Measurements from ENCODE around the gene RAPGEF2. TPM values are rescaled to one million over a fixed set of nuclear protein-coding genes. Genes with fewer than 3 reads are reported as not detected.

The RAPGEF2 gene
- total and polyA plus RNA-seq, 2 of the 8 experiments (the other 6 are each of a cell fraction or from before 2014, with no cell fraction given) = 24.4 to 48.6 TPM

GRCh38 chr4:159145318-159145991 is 42.6 kb downstream of the RAPGEF2 start:
- H3K79me1 ChIP-seq (ENCODE audit: low read depth, low read length) = peaks cover 2% of the 10 kb centered on the region; the same call in 1 of the 2 replicates
- no peaks in the 10 kb centered on the region for H3K23me2 ChIP-seq (ENCODE audit: low read depth, low read length)
- no peak overlapping the region for H3K4ac ChIP-seq (replicated peaks; ENCODE audit: insufficient read length, low read depth, low read length)
- peaks cover 0 to 3% (median 2%) of the 10 kb centered on the region in 4 experiments; a peak in 4 of 7 replicates for H3K4me1 ChIP-seq (replicated peaks in 1 of 4; ENCODE audit: control insufficient read depth in 3 of 4, insufficient read depth in 4 of 4, low read length in 3 of 4)
- TF ChIP-seq SIX5 (IDR thresholded peaks at IDR 0.05; ENCODE audit: low read depth, low read length) = no peak
- no peak for TF ChIP-seq HDAC6 (IDR thresholded peaks at IDR 0.05; ENCODE audit: low read depth, low read length)
- no peak for TF ChIP-seq CHD1 (IDR thresholded peaks at IDR 0.05; ENCODE audit: low read depth, low read length)
- no peak for TF ChIP-seq GTF2F1 (IDR thresholded peaks at IDR 0.05; ENCODE audit: borderline replicate concordance, low read depth, low read length)
- no peak for TF ChIP-seq TAF1 (IDR thresholded peaks at IDR 0.05; ENCODE audit: low read depth, low read length)
- TF ChIP-seq SIN3A (conservative IDR thresholded peaks at IDR 0.05 in 1 of 2, IDR thresholded peaks at IDR 0.05 in 1 of 2; ENCODE audit: low read depth in 1 of 2, low read length in 2 of 2) = no peak
- no peak for TF ChIP-seq SIRT6 (IDR thresholded peaks at IDR 0.05; ENCODE audit: low read length)
- TF ChIP-seq EP300 (IDR thresholded peaks at IDR 0.05; ENCODE audit: borderline replicate concordance in 1 of 2, low read depth in 2 of 2, low read length in 2 of 2) = no peak
- TF ChIP-seq SP1 (IDR thresholded peaks at IDR 0.05; ENCODE audit: low read depth, low read length) = no peak
- no peak for TF ChIP-seq SUZ12 (IDR thresholded peaks at IDR 0.05; ENCODE audit: low read length)
- no peak for TF ChIP-seq GABPA (IDR thresholded peaks at IDR 0.05; ENCODE audit: borderline replicate concordance, insufficient read depth, low read length)
- TF ChIP-seq CHD2 (IDR thresholded peaks at IDR 0.05; ENCODE audit: low read length) = no peak
- ChIA-PET CTCF (ENCODE audit: partially characterized antibody) (interaction anchor here (0.6 to 0.9 kb wide), 3 partner anchors 8 to 134 kb away, joined by 3 to 4 read pairs (median 3); no protein-coding TSS in a partner anchor), POLR2A (ENCODE audit: partially characterized antibody) (no interaction called here)
- H4K8ac ChIP-seq (ENCODE audit: extremely low read depth, insufficient read depth, low read length) = no peak overlapping the region
- 90% methylated on average over 4 of the region's 4 CpGs; no CpG with 5 or more reads in 1 of the 2 experiments for WGBS, 2 experiments (ENCODE audit: extremely low coverage in 1 of 2, insufficient coverage in 1 of 2, insufficient read length in 1 of 2, insufficient replicate concordance in 2 of 2, low coverage in 1 of 2, low lambda C conversion rate in 2 of 2, missing lambda C conversion rate in 1 of 2)
- no peak overlapping the region for H3K9ac ChIP-seq (replicated peaks in 1 of 4; ENCODE audit: extremely low read depth in 1 of 4, low read depth in 3 of 4, low read length in 3 of 4)
- no peak overlapping the region for H2BK5ac ChIP-seq (ENCODE audit: low read depth, low read length)
- no peak overlapping the region for H3K18ac ChIP-seq (ENCODE audit: extremely low read depth, low read length)
- peaks cover 3 to 95% of the 10 kb centered on the region in 2 experiments; a peak in 3 of 4 replicates for H3K79me2 ChIP-seq (ENCODE audit: control insufficient read depth in 1 of 2, insufficient read depth in 2 of 2, low read length in 2 of 2)
- no peak overlapping the region for H4K91ac ChIP-seq (replicated peaks; ENCODE audit: insufficient read length, low read length)
- H2BK120ac ChIP-seq (replicated peaks; ENCODE audit: low read depth, low read length) = no peak overlapping the region
- no peaks in the 10 kb centered on the region for H3K27me3 ChIP-seq (replicated peaks in 1 of 4; ENCODE audit: control insufficient read depth in 3 of 4, extremely low read depth in 1 of 4, insufficient read depth in 3 of 4, low read length in 3 of 4)
- H2BK12ac ChIP-seq (ENCODE audit: low read depth, low read length) = no peak overlapping the region
- no peak overlapping the region for H3K14ac ChIP-seq (ENCODE audit: insufficient read length)
- no peak overlapping the region for H2BK15ac ChIP-seq (ENCODE audit: low read length)
- H3K27ac ChIP-seq (ENCODE audit: low read depth, low read length) = no peak overlapping the region
- no peak overlapping the region for H2BK20ac ChIP-seq (ENCODE audit: low read length)
- no peaks in the 10 kb centered on the region for H4K20me1 ChIP-seq (replicated peaks in 1 of 2; ENCODE audit: control insufficient read depth in 1 of 2, insufficient read depth in 2 of 2, low read length in 2 of 2)
- no peak overlapping the region for H3K4me2 ChIP-seq (ENCODE audit: insufficient read depth in 1 of 2, low read depth in 2 of 2, low read length in 2 of 2)
- H3K4me3 ChIP-seq (ENCODE audit: extremely low read depth in 1 of 4, insufficient read depth in 2 of 4, low read depth in 3 of 4, low read length in 4 of 4) = no peak overlapping the region
- no peaks in the 10 kb centered on the region for H3K9me3 ChIP-seq (ENCODE audit: insufficient read depth in 2 of 2, low read depth in 1 of 2, low read length in 1 of 2)
- no peak overlapping the region for H3K56ac ChIP-seq (replicated peaks; ENCODE audit: insufficient read length, low read depth, low read length)
- H2AFZ ChIP-seq (ENCODE audit: low read length) = no peak overlapping the region
- no peak overlapping the region for H3K23ac ChIP-seq (ENCODE audit: insufficient read length)
- no peak overlapping the region for H2AK5ac ChIP-seq (ENCODE audit: low read depth, low read length)
- peak; percentile 24 for FAIRE-seq
- no peaks in the 10 kb centered on the region for H3K36me3 ChIP-seq (ENCODE audit: control insufficient read depth in 2 of 4, insufficient read depth in 4 of 4, low read length in 3 of 4)
- H4K5ac ChIP-seq (ENCODE audit: insufficient read length, low read depth, low read length) = no peak overlapping the region
- no peak for DNase-seq (ENCODE audit: low read depth in 1 of 2, low spot score in 2 of 2)

All from H1 (cell line).